GM18873 (cell line): ENCODE measurements around the gene VIPR1.
"Not testable (repeated sequence)": the region's sequence is repeated elsewhere in the genome, so short reads cannot be mapped to it uniquely, and the experiment has no call there.

Source experiments
- ATAC-seq: cut with Tn5 transposase; IDR thresholded peaks from one replicate; pipeline ENCODE4 v1.9.1; 2021; ENCODE audit warnings: mild to moderate bottlenecking, moderate library complexity, moderate number of reproducible peaks; ENCODE audit not compliant: unreplicated experiment, low FRiP score

Gene VIPR1

DNA sequence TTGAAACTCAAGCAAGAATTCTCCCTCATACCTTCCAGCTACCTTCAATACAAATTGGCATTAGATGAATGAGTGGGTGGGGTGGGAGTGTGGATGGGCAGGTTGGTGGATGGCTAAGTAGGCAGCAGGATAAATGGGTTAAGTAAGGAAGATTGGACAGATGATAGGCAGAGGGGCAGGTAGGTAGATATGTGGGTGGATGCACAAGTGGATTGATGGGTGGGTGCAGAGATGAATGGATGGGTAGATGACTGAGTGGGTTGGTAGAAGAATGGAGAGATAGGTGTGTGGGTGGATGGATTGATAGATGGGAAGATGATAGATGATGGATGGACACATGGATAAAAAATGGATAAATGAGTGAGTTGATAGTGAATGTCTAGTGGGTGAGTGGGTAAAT, 27.6 kb downstream of the VIPR1 start:
- ATAC-seq: no peak

DNA sequence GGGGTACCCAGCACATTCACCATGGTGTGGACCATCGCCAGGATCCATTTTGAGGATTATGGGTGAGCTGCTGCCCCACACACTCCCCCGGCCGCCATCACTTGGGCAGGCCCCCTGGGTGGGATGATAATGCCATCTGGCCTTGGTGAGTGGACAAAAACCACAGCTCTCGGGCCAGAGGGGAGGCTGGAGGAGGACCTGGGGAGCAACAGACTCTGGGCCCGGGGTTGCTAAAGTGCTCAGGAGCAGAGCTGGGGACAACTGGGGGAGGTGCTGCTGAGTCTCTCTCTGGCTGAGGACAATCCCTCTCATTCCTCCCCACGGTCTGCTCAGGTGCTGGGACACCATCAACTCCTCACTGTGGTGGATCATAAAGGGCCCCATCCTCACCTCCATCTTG, 29.0 kb downstream of the VIPR1 start:
- no peak for ATAC-seq

DNA sequence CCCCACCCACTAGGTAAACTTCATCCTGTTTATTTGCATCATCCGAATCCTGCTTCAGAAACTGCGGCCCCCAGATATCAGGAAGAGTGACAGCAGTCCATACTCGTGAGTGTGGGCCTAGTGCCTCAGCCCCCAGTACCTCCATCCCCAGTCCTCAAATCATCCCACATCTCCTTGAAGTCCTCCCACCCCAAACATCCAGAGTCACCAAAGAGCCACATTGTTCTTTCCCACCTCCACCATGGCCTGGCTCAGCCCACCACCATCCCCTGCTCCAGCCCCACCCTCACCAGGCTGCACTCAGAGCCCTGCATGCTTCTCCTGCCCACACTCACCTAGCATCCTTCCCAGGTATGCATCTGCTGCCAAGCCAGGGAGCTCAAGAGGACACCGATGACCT, 29.8 kb downstream of the VIPR1 start:
- ATAC-seq: no peak

DNA sequence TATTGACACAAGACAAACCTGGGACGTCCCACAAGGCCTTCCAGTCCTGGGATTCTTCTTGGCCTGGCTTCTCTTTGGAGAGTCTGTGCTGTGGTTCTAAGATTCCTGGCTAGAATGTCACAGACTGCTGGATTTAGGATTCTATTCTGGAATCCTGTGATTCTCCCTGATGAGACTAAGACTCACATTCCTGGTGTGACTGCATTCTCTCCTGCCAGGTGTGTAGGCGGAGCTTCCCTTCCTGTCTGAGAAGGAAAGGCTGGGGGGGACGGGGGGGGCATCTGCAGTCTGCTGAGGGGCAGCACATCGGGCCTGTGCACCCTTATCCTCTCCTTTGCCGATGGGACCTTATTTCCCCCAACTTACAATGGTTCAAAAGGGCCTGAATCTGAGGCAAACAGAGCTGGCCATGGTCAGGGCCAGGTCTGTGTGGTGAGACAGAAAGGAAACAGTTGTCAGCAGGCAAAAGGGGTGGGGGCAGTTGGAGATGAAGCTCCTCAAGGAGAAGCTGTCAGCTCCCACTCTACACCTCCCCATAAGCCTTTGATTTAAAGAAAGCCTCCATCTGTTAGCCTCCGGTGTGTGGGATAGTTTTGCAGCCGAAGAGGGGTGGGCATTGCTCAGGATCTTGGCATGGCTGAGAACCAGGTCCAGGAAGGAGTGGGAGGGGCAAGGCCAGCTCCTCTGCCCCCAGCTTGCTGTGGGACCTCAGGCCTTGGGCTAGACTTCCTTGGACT, 30.9 kb downstream of the VIPR1 start:
- no peak for ATAC-seq

DNA sequence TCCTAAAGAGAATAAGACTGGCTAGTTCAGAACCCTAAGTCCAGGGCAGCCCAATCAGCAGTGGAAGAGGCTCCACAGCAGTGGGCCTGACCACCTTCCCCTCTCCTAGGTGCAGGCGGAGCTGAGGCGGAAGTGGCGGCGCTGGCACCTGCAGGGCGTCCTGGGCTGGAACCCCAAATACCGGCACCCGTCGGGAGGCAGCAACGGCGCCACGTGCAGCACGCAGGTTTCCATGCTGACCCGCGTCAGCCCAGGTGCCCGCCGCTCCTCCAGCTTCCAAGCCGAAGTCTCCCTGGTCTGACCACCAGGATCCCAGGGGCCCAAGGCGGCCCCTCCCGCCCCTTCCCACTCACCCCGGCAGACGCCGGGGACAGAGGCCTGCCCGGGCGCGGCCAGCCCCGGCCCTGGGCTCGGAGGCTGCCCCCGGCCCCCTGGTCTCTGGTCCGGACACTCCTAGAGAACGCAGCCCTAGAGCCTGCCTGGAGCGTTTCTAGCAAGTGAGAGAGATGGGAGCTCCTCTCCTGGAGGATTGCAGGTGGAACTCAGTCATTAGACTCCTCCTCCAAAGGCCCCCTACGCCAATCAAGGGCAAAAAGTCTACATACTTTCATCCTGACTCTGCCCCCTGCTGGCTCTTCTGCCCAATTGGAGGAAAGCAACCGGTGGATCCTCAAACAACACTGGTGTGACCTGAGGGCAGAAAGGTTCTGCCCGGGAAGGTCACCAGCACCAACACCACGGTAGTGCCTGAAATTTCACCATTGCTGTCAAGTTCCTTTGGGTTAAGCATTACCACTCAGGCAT, 33.7 kb downstream of the VIPR1 start:
- ATAC-seq: no peak

DNA sequence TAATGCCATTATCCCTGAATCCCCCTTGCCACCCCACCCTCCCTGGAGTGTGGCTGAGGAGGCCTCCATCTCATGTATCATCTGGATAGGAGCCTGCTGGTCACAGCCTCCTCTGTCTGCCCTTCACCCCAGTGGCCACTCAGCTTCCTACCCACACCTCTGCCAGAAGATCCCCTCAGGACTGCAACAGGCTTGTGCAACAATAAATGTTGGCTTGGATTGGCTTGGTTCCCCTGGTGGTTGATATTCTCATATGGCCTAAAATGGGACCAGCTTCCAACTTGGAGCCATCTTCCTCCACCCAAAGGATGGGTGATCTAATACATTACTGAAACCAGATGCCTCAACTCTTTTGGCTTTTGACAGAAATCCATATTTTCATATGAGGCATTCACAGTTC, 34.9 kb downstream of the VIPR1 start:
- ATAC-seq: no peak

DNA sequence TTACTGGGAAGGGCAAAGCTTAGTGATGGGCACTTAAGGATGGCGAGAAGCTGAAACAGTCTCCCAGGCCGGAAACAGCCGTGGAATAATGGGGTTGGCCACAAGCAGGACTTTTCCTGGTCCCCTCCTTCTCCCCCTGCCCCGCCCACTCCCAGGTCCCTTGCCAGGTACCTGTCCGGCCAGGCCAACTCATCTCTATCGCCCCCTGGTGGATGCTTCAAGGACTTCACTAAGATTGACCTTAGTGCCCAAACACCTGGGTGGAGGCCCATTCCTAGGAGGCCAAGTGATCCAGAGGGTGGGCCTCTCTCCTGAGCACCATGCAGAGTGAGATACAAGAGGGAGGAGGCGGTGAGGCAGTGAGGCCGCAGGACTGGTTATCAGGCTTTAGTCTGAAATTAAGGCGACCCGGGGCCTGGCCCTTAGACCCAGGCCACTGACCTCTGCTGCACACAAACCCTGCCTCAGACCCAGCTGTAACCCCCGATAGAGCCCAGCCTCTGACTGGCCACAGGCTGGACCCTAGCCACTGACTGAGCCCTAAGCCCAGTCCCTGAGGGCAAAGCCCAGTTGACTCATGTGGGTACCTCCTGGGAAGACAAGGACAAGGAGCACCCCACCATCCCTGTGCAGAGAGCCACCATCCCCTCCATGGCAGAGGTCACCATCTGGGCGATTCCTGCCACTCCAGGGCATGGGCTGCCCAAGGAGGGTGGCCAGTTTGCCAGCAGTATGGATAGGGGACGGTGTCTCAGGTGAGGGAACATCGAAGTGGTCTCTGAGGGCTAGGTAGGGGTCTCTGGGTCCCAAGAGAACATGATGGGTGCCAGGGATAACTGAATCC, 37.6 kb downstream of the VIPR1 start:
- no peak for ATAC-seq

DNA sequence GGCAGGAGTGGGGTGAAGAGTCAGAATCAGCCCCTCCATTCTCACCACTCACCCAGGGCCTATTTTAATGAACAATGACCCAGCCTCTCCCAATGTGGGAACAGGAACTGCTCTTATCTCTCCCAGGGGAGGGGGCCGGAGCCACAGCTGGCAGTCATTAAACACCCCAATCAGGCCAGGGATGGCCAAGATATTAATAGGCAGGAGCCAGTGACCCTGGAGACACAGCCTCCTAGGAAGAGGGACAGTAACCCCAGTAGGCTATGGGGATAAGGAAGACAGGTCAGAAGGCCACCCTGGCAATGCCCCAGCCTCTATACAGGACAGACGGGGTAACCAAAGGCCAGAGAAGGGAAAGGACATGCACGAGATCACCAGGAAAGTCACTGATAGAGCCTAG, 38.6 kb downstream of the VIPR1 start:
- no peak for ATAC-seq

DNA sequence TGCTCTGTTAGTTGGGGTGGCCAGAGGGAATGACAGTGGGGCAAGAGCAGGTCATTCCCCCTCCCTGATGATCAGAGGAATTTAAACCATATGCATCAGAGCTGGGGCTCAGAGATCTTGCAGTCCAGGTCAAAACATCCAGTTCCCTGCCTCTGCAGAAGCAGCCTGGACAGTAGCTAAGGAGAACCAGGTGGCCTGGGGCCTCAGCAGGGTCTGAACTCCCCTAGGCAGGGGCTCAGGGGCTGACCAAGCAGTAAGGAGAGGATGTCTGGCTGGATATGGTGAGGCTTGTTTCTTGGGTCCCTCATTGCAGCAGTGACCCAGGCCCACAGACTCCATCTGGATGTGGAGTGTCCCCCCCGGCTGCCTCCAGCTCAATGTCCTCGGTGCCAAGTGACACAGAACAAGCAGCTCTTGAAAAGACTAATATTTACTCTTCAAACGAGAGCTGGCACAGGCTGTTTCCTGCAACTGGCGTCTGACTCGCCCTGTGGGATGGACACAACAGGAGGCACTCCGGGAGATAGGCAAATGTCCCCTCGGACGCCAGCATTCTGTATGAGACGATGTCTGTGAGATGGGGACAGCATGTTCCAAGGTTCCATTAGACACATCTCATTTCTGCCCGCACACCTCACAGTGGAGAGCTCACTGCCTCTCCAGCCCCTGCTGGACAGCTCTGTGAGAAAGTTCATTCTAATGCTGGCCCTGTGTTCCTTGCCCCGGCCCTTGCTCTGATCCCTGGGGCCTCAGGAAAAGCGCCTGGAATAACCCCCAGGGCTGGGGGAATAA, 42.2 kb downstream of the VIPR1 start:
- no peak for ATAC-seq

DNA sequence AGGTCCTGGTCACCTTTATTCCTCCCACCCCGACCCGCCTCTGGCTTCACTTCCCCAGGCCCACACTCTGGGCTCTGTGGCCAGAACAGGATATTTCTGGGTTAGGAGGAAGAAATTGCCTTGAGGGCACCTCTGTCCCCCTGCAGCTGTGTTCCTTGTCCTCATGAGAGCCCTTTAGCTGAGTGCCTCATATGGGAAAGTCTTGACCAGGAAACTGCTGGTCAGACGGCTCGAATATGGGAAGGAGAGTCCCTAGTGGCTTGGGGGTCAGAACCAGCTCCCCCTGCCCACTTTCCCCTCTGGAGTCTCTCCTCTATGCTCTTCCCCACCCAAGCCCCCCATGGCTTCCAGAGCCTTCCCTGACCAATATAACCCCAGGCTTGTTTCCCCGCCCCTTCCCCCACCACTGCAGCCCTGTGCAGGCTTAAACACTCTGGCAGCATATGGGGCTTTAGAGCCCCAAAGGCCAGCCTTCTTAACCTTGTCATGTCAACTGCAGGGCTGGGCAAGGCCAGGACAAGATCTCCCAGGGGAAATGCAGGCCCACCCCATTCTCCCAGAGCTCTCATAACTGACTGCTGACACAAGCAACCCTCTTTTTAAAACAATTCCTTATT, 42.9 kb downstream of the VIPR1 start:
- ATAC-seq: no peak

DNA sequence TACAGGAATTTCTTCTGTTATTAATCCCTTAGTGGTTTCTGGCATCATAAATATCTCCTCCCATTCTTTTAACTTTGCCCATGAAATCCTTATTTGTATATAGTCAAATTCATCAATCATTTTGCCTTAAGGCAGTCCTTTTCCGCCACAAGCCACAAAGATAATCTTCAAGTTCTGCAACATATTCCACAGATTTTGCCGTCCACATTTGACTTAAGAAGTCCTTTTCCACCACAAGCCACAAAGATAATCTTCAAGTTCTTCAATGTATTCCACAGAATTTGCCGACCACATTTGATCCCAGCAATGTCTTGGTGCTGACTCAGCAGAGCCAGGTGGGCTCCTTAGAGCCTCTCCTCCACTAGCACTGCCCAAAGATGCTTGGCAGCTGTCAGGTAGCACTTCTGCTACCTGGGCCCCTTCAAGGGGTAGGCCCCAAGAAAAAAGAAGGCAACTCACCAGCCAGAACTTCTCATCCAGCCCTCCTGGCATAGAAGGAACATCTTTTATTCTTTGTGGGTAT, 44.3 kb downstream of the VIPR1 start:
- ATAC-seq: no peak

DNA sequence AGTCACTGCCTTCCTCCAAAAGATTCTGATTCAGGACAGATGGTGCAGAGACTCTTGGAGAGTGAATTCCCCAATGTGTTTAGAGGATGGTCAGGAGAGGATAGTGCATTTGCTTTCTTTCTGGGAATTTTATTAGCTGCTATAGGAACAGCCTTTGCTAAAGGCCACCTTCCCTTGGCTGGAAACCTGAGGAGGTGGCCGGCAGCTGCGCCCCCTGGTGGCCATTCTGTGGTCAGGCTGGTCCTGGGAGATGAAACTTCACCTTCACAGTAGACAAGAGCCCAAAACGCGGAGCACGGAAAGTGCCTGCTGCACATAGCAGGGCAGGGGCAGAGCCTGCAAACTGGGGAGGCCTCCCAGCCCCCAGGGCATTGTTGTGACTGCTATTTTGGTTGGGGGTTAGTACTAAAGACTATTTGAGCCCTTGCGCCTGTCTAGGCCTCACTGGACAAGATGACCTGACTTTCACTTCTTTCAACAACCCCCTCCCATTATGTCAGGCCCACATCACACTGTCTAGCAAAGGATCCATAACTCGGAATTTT, 45.0 kb downstream of the VIPR1 start:
- no peak for ATAC-seq

DNA sequence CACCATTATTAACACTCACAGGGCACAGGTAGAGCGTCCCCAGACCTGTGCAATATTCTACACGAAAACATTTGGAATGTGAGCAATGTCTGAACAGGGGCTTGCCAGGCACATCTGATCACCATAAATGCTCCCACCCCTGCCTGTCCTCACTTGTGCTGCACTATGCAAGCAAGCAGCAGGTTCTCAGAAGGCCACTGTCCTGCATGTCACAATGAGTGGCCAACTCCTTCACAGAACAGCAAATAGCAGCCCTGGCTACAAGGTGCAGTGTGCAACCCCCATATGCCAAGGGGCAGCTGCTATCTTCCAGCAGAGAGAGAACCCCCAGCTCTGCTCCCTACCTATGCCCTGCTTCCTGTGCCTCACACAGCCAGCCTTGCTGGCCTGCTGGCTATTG, 46.7 kb downstream of the VIPR1 start:
- no peak for ATAC-seq

DNA sequence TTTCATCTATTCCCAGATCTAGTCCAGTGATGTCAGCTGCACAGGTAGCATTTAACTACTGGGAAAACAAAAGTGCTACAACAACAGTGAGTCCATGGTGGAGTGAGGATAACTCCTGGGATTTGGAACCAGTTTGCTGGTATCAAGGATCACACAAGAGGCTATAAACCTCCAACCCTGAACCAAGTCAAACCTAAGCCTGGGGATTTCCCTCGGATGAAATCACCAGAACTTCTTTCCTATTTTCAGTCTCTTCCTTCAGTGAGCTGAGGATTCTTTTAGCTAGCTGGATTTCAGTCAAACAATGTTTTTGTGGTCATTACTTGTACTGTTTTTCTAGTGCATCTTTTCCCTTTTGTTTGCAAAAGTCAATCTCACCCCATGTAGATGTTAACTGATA, 47.8 kb downstream of the VIPR1 start:
- ATAC-seq: no peak

DNA sequence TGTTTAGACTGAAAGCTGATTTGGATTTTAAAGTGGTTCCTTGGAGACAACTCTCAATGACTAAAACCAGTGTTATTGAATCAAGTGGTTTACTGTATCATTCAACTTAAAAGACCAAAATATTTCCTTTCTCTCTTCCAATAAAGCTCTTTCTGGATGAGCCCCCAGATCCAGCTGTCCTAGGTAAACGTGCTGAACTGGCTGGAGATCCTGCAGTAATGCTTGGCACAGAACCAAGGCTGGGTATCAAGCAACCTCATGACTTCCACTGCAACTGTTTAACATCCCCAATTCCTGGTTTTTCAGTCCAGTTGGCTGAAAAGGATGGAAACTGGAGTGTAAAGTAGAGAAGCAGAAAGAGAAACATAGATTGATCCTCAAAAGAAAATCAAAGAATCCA, 50.4 kb downstream of the VIPR1 start:
- ATAC-seq: no peak

DNA sequence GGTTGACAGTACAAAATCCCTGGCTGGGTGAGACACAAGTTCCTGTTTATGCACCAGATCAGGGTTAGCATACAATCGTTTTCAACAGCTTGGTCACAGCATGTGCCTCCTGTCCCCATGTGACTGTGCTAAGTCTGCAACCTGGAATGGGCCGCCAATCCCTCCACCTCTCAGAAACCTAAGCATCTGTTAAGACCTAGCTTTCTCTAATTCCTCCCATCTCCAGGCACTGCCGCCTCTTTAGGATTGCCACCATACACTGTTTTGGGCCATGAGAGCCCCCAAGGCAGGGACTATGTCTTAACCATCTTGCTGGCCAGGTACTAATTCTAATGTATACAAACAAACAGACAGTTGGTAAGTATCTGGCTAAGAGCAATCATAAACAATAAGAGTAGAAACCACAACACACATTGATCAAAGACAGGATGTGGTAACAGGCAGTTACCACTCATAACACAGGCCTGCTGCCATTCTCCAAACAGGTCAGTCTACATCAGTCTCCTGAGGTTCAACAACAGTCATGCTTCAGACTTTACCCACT, 53.7 kb downstream of the VIPR1 start:
- no peak for ATAC-seq

DNA sequence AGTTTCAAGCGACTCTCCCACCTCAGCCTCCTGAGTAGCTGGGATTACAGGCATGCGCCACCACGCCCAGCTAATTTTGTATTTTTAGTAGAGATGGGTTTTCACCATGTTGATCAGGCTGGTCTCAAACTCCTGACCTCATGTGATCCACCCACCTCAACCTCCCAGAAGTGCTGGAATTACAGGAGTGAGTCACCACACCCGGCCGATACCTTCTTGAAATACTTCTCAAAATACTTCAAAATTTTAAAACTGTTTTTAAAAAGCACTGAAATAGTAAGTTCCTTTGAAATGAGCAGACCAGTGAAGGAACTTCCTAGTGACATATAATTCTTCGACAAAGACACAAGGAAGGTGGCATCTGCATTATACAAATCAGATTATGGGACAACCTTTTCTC, 54.4 kb downstream of the VIPR1 start:
- not testable (repeated sequence) for ATAC-seq

DNA sequence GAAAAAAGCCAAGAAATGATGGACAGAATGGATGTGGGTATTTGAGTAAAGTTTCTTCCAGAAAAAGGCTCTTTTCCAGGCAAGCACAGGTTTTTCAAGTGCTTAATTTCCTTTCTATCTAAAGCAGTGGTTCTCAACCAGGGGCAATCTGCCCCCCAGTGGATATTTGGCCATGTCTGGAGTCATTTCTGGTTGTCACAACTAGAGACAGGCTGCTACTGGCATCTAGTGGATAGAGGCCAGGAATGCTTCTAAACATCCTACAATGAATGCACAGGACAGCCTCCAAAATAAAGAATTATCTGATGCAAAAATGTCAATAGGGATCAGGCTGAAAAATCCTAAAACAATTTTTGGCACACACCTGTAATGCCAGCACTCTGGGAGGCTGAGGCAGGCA, 55.4 kb downstream of the VIPR1 start:
- no peak for ATAC-seq
